ENCODE measurements around the gene PTBP3.

DNA sequence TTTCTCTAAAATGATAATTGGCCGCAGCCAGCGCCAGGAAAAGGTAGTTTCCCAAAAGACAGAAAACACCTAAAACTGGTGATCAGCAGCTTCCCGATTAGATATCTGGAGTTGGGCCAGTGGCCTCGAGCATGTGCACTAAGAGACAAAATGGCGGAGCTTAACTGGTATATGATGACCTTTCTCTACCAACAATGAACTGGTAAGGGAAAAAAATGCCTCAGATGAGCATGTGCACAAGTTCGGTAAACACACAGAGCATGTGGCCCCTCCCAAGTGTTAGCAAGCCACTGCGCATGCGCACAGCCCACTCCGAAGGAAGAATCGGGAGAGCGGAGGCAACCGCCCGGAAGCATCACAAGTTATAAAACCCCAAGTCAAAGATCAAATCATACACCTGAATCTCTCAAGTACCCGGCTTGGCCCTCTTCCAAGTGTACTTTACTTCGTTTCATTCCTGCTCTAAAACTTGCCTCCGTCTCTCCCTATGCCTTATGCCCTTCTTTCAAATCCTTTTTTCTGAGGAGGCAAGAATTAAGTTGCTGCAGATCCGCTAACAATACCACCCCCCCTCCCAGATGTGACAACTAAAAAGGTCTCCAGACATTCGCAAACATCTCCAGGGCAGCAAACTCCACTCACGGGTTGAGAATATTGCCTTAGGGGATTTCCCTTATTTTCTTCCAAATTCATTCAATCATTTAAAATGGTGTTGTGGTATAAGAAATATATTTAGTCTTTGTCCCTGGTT lies 15.0 kb upstream of the PTBP3 start:
- no peak for TF ChIP-seq ARNT (IDR thresholded peaks at IDR 0.05)
- TF ChIP-seq ELF4 (IDR thresholded peaks at IDR 0.05): no peak
- TF ChIP-seq ZNF384 (IDR thresholded peaks at IDR 0.05): no peak
- TF ChIP-seq HDGF (IDR thresholded peaks at IDR 0.05; ENCODE audit: borderline replicate concordance): no peak
- TF ChIP-seq FOXA1 (IDR thresholded peaks at IDR 0.05): no peak
- no peak for TF ChIP-seq SUZ12 (IDR thresholded peaks at IDR 0.05)
- no peak for TF ChIP-seq SP1 (IDR thresholded peaks at IDR 0.05)
- TF ChIP-seq NFRKB (IDR thresholded peaks at IDR 0.05): no peak
- TF ChIP-seq CTBP1 (IDR thresholded peaks at IDR 0.05; ENCODE audit: borderline replicate concordance): no peak

All from HEK293T (cell line).